ENCODE results near the gene SZRD1.

The SZRD1 gene

DNA sequence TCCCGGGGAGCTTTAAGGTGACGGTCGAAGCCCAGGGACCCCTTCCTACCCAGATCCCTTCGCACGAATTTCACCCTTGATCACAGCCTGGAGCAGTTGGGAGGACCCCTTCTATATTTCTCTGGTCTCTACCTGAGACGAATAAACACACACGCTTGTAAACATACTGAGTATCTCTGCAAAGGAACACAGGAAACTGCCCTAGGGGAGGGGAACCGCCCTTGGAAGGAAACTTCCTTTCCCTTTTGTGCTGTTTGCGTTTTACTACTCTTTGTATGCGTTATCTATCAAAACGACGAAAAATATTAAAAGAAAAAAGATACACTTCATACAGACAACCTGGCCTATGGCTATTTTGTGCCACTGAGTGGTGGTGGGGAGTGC is 74.2 kb downstream of the SZRD1 start:
- no peak for DNase-seq

DNA sequence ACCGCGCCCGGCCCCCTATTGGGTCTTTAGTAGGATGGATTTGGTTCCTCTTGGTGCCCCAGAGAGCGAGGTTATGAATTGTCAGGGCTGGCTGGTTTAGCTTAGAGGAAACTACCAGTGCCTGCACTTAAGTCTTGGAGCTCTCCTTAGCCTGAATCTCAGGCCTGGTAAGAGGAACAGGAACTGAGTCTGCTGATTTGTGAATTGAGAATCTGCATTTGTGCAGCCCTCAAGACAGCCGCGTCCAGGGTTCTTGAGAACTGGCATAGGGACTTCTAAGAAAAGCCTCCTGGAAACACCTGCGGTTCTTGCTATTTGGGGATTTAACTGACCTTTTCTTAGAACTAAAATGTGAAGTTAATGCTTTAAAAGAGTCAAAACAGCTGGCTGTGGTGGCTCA is 75.2 kb downstream of the SZRD1 start:
- no peak for DNase-seq

DNA sequence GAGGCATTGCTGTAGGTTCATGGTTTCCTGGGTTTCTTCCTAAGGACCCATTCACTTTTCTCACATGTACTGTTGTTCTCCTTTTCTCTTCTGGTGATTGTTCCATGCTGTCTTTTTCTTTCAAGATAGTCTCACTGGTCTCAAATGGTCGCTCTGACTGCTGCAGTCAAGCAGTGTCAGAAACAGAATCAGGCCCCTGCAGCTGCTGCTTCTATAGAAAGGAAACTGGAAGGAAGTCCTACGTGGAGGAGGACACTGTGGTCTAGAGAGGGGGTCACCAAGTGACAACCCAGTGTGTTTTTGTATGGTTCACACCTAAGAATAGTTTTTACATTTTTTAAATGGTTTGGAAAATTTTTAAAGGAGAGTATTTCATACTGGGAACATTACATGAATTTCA is 75.9 kb downstream of the SZRD1 start:
- no peak for DNase-seq

DNA sequence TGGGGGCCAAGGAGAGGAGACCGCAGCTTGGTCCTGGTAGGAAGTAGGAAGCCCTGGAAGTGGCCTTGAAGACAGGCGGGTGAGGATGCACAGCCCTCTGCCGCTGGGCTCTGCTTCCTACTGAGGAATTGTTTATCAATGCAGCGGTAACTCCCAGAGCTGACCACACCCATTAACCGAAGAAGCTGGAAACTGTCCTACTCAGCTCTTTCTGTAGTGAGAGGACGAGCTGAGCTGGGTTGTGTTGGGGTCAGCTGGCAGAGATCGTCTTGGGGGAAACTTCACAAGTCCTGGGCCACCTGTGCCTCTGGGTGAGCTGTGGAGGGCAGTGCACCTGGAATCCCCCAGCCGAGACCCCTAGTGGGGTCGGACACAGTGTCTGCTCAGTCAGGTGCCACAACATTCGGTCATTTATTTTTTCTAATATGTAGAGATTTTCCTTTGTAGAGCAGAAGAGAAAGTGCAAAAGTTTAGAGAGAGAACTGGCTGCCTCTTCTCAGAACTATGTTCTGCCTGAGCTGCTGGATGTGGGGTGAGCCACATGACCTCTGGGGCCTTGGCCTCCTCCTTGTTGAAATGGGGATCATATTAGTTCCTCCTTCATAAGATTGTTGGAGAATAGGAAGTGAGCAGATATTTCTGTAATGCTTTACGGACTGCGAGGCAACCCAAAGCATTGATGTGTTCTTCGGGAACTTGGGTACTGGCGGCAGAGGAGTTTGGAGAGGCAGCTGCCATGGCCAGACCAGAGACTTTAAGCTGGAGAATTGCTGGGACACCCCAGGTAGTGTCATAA is 77.1 kb downstream of the SZRD1 start:
- no peak for DNase-seq

DNA sequence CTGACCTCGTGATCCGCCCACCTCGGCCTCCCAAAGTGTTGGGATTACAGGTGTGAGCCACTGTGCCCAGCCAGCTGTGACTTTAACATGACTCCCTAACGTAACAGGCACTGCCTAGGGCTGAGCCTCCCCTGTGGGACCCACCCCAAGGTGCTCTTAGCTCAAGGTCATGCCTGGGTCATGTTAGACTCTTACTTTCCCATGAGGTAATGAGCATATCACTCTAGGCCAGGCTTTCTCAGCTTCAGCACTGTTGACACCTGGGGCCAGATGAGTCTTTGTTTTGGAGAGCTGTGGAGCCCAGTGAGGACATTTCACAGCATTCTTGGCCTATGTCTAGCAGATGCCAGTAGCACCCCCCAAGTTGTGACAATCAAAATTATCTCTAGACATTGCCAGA is 78.0 kb downstream of the SZRD1 start:
- no peak for DNase-seq

DNA sequence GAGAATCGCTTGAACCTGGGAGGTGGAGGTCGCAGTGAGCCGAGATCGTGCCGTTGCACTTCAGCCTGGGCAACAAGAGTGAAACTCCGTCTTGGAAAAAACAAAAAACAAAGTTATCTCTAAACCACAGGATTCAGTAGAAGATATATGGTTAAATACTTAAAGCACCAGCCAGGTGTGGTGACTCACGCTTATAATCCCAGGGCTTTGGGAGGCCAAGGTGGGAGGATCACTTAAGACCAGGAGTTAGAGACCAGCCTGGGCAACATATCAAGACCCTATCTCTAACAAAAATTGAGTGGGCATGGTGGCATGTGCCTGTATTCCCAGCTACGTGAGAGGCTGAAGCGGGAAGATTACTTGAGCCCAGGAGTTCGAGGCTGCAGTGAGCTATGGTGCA is 79.1 kb downstream of the SZRD1 start:
- DNase-seq = no peak

DNA sequence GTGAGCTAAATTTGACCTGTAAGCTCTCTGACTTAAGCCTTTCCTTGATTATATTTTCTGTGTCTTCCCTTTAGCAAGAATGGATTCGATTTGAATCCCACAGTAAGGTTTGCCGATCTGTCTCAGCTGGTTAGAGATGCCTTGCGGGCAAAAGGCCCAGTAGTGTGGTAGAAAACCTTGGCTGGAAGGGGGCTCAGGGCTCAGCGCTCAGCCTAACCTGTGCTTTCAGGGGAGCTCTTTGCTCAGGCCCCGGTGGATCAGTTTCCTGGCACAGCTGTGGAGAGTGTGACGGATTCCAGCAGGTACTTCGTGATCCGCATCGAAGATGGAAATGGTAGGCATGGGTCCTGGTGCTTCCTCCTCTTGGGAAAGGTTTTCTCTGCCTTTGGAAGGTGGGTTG is 80.6 kb downstream of the SZRD1 start:
- DNase-seq = no peak

All from COR-L47 (cell line).